Activated naive CD4-positive, alpha-beta T cell treated with anti-CD3 and anti-CD28 coated beads, Interleukin-2, amount 50 U/mL, for 24 hours (primary cell): ENCODE data around the gene CYFIP1.
A peak's percentile ranks its signal among the peaks of the same experiment; 100 is the strongest.

Experiments used
- H3K27ac Mint-ChIP-seq: one replicate; pipeline ENCODE4 v1.8.0; 2021; ENCODE audit warnings: mild to moderate bottlenecking, mixed read lengths
- H3K27me3 Mint-ChIP-seq: one replicate; pipeline ENCODE4 v1.8.0; 2021; ENCODE audit warnings: mixed read lengths
- H3K36me3 Mint-ChIP-seq: one replicate; pipeline ENCODE4 v1.8.0; 2021; ENCODE audit warnings: mixed read lengths
- H3K4me1 Mint-ChIP-seq: one replicate; pipeline ENCODE4 v1.8.0; 2021; ENCODE audit warnings: mixed read lengths
- H3K4me3 Mint-ChIP-seq: one replicate; pipeline ENCODE4 v1.8.0; 2021; ENCODE audit warnings: mild to moderate bottlenecking, mixed read lengths
- H3K9me3 Mint-ChIP-seq: one replicate; pipeline ENCODE4 v1.8.0; 2021; ENCODE audit warnings: mixed read lengths

CYFIP1 gene

GRCh38 chr15:22902046-22902445 lies 78.1 kb downstream of the CYFIP1 start:
- Mint-ChIP-seq H3K4me1 (no peaks in the 10 kb centered on the region), H3K9me3 (no peaks in the 10 kb centered on the region), H3K27me3 (no peaks in the 10 kb centered on the region), H3K36me3 (no peaks in the 10 kb centered on the region), H3K27ac (no peak overlapping the region), H3K4me3 (no peak overlapping the region)

GRCh38 chr15:22895465-22896190 lies 84.5 kb downstream of the CYFIP1 start:
- no peaks in the 10 kb centered on the region for H3K9me3 Mint-ChIP-seq
- no peak overlapping the region for H3K4me3 Mint-ChIP-seq
- H3K27me3 Mint-ChIP-seq, result no peaks in the 10 kb centered on the region
- H3K36me3 Mint-ChIP-seq, result no peaks in the 10 kb centered on the region
- H3K4me1 Mint-ChIP-seq, result no peaks in the 10 kb centered on the region
- no peak overlapping the region for H3K27ac Mint-ChIP-seq

GRCh38 chr15:22893881-22894280 lies 86.3 kb downstream of the CYFIP1 start:
- Mint-ChIP-seq H3K4me3 (no peak overlapping the region), H3K27me3 (no peaks in the 10 kb centered on the region), H3K27ac (no peak overlapping the region)

GRCh38 chr15:22893081-22893480 lies 87.1 kb downstream of the CYFIP1 start:
- H3K27me3 Mint-ChIP-seq, result no peaks in the 10 kb centered on the region
- no peaks in the 10 kb centered on the region for H3K36me3 Mint-ChIP-seq
- no peak overlapping the region for H3K4me3 Mint-ChIP-seq
- no peaks in the 10 kb centered on the region for H3K4me1 Mint-ChIP-seq
- H3K27ac Mint-ChIP-seq, result no peak overlapping the region
- H3K9me3 Mint-ChIP-seq, result no peaks in the 10 kb centered on the region

More at GRCh38 chr15:22893881-22894280, 86.3 kb downstream of the CYFIP1 start:
- Mint-ChIP-seq H3K36me3 (no peaks in the 10 kb centered on the region), H3K9me3 (no peaks in the 10 kb centered on the region), H3K4me1 (no peaks in the 10 kb centered on the region)

- no peaks in the 10 kb centered on the region for H3K4me1 Mint-ChIP-seq
- no peaks in the 10 kb centered on the region for H3K9me3 Mint-ChIP-seq
- no peaks in the 10 kb centered on the region for H3K27me3 Mint-ChIP-seq
- no peak overlapping the region for H3K4me3 Mint-ChIP-seq
- H3K27ac Mint-ChIP-seq, result no peak overlapping the region
- H3K36me3 Mint-ChIP-seq, result no peaks in the 10 kb centered on the region
Observed at GRCh38 chr15:22892333-22892732, 87.8 kb downstream of the CYFIP1 start.

DNA sequence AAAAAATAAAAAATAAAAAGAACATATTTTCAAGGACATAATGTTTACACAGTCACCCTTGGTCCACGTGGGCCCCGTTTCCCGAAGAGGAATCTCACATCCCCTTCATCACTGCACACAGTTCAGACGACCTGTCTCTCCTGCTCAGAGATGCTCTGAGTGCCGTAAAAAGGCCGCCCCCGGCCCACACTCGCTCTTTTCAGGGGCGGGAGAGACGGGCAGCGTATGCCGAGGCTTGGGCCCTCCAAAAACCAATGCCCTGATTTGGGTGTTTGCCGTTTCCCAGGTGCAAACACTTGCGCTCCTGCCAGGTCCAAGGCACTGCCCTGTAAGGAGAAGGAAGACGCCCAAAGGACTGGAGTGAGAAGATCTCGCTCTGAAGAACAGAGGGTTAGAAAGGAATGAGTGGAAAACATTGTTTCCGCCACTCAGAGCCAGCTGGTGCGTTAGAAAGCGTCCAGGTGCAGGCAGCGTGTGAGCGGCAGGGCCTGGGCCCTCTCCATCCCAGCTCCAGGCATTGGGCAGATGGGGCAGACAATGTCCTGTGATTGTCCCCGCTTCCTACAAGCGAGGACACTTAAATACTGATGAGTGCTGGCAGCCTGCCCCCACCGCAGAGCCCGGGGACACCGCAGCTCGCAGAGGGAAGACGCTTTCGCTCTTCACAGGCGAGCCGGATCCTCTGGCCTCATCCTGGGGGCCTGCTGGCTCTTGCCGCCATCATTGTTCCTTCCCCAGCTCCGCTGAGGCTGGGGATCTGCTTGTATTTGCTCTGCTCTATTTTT lies 88.5 kb downstream of the CYFIP1 start:
- Mint-ChIP-seq H3K27me3 (no peaks in the 10 kb centered on the region), H3K36me3 (no peaks in the 10 kb centered on the region), H3K27ac (peak overlapping the region; percentile 8), H3K4me3 (no peak overlapping the region), H3K4me1 (no peaks in the 10 kb centered on the region), H3K9me3 (no peaks in the 10 kb centered on the region)

DNA sequence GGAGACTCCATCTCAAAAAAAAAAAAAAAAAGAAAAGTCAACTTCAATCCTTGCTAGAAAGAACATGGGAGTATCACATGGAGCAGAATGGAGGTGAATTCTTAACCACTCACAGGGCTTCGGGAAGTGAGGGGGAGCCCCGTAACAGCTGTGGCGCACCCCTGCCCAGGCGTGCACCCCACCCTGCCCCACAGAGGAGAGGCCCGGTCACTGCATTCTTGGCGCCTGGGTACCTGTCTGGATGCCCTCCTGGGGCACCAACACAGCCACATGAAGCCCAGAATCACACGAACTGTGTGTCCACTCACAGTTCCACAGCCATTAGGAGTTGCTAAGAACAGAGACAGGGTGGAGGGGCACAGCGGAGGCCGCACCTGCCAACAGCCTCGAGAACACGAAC lies 89.9 kb downstream of the CYFIP1 start:
- Mint-ChIP-seq H3K36me3 (no peaks in the 10 kb centered on the region), H3K27me3 (no peaks in the 10 kb centered on the region), H3K9me3 (no peaks in the 10 kb centered on the region), H3K4me1 (no peaks in the 10 kb centered on the region), H3K4me3 (no peak overlapping the region), H3K27ac (no peak overlapping the region)

- no peaks in the 10 kb centered on the region for H3K36me3 Mint-ChIP-seq
- H3K4me3 Mint-ChIP-seq, result no peak overlapping the region
- H3K27me3 Mint-ChIP-seq, result no peaks in the 10 kb centered on the region
- no peak overlapping the region for H3K27ac Mint-ChIP-seq
- H3K4me1 Mint-ChIP-seq, result no peaks in the 10 kb centered on the region
- H3K9me3 Mint-ChIP-seq, result no peaks in the 10 kb centered on the region
Observed at GRCh38 chr15:22889146-22889818, 90.9 kb downstream of the CYFIP1 start.

GRCh38 chr15:22888120-22888859 lies 91.9 kb downstream of the CYFIP1 start:
- no peaks in the 10 kb centered on the region for H3K36me3 Mint-ChIP-seq
- no peak overlapping the region for H3K4me3 Mint-ChIP-seq
- no peak overlapping the region for H3K27ac Mint-ChIP-seq
- H3K27me3 Mint-ChIP-seq, result no peaks in the 10 kb centered on the region
- H3K9me3 Mint-ChIP-seq, result no peaks in the 10 kb centered on the region
- H3K4me1 Mint-ChIP-seq, result no peaks in the 10 kb centered on the region

DNA sequence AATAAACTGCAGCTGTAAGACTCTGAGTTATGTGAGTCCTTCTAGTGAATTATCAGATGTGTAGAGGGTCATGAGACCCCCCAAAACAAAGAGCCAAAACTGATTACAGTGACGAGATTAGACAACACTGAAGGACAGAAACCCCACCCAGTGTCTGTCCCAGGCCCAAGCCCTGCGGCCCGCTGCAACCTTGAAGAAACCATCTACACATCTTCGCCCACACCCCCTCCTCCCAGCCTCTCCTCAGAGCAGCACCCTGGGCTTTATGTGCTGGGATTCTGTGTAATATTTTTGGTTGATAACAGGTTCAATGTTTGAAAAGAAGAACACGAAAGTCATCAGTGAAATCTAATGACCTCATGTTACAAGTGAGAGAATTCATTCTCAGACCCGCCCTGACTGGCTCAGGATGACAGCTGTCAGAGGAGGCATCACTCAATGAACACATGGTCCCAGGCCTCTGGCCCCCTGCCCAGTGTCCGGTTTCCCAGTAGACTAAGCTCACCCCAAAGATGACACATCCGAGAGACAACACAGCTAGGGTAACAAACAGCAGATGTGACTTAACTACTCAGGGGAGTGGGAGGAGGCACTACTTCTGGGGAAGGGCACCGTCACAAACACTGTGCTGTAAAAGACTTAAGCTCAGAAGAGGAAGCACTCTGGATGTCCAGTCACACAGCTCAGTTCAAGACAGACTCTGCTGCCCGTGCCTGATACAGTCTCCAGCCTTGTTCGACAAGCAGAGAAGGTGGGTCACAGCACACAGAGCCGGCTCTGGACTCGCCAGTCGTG lies 92.8 kb downstream of the CYFIP1 start:
- no peak overlapping the region for H3K4me3 Mint-ChIP-seq
- H3K27me3 Mint-ChIP-seq, result no peaks in the 10 kb centered on the region
- H3K9me3 Mint-ChIP-seq, result no peaks in the 10 kb centered on the region
- H3K4me1 Mint-ChIP-seq, result no peaks in the 10 kb centered on the region
- H3K36me3 Mint-ChIP-seq, result no peaks in the 10 kb centered on the region
- H3K27ac Mint-ChIP-seq, result no peak overlapping the region

DNA sequence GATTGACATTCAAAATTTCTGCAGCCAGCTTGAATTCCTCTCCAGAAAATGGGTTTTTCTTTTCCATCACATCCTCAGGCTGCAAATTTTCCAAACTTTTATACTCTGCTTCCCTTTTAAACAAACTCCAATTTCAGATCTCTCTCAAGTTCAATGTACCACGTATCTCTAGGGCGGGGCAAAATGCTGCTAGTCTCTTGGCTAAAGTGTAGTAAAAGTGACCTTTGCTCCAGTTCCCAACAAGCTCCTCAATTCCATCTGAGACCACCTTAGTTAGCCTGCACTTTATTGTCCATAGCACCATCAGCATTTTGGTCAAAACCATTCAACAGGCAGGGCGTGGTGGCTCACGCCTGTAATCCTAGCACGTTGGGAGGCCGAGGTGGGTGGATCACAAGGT lies 95.0 kb downstream of the CYFIP1 start:
- H3K9me3 Mint-ChIP-seq, result no peaks in the 10 kb centered on the region
- no peaks in the 10 kb centered on the region for H3K27me3 Mint-ChIP-seq
- H3K4me3 Mint-ChIP-seq, result no peak overlapping the region
- H3K27ac Mint-ChIP-seq, result no peak overlapping the region
- H3K4me1 Mint-ChIP-seq, result no peaks in the 10 kb centered on the region
- peaks cover 2% of the 10 kb centered on the region for H3K36me3 Mint-ChIP-seq

DNA sequence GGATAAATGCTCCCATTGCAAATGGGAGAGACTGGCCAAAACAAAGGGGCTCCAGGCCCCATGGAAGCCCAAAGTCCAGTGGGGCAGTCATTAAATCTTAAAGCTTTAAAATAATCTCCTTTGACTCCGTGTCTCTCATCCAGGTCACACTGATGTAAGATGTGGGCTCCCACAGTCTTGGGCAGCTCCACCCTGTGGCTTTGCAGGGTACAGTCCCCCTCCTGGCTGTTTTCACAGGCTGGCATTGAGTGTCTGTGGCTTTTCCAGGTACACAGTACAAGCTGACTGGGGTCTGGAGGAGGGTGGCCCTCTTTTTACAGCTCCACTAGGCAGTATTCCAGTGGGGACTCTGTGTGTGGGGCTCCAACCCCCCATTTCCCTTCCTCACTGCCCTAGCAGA lies 95.8 kb downstream of the CYFIP1 start:
- H3K4me1 Mint-ChIP-seq, result no peaks in the 10 kb centered on the region
- H3K4me3 Mint-ChIP-seq, result no peak overlapping the region
- H3K9me3 Mint-ChIP-seq, result no peaks in the 10 kb centered on the region
- H3K27me3 Mint-ChIP-seq, result no peaks in the 10 kb centered on the region
- H3K27ac Mint-ChIP-seq, result no peak overlapping the region
- H3K36me3 Mint-ChIP-seq, result peaks cover 2% of the 10 kb centered on the region

DNA sequence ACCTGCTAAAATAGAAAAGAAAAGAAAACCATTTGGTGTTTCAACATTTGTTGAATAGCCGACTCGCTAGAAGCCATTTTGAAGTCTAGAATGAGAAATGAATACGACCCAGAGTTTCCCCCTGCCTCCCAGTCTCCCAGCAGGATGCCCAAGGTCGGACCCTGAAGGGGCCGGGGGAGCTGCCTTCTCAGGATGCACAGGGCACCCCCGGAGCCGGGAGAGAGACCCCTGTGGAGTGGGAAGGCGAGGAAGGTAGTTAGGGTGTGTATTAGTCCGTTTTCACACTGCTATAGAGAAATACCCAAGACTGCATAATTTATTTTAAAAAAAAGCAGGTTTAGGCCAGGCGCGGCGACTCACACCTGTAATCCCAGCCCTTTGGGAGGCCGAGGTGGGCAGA lies 97.0 kb downstream of the CYFIP1 start:
- no peaks in the 10 kb centered on the region for H3K9me3 Mint-ChIP-seq
- no peaks in the 10 kb centered on the region for H3K27me3 Mint-ChIP-seq
- H3K4me3 Mint-ChIP-seq, result no peak overlapping the region
- peaks cover 2% of the 10 kb centered on the region for H3K36me3 Mint-ChIP-seq
- no peak overlapping the region for H3K27ac Mint-ChIP-seq
- no peaks in the 10 kb centered on the region for H3K4me1 Mint-ChIP-seq

DNA sequence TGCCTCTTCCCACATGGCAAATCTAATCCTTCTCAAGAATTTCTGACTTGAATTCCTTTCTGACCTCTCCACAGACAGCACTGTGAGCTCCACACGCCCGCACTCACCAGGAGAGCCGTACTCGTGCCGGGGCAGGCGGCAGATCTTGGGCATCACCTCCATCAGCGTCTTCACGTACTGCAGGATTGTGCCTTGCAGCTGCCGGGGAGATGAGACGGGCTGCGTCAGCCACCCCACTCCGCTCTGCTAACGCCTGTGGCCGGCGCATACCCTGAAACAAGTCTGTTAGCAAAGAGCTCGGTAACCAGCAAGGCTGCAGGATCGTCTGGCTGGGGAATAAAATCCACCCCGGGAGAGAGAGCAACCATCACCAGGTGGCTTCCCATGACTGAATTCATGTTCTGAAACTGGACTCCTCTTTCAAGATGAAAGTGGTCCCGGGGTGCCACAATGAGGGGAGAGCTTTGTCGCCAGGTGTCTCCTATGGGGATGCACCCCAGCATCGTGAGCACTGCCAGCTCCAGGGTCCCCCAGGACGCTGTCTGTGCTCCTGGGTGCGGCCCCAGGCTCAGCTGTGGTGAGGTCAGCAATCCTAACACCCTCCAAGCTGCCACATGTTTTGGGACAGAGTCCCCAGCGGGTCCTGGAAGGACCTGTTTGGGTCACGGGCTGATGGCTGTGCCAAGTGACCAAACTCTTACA lies 98.3 kb downstream of the CYFIP1 start:
- H3K27me3 Mint-ChIP-seq, result no peaks in the 10 kb centered on the region
- no peak overlapping the region for H3K4me3 Mint-ChIP-seq
- no peaks in the 10 kb centered on the region for H3K9me3 Mint-ChIP-seq
- H3K27ac Mint-ChIP-seq, result no peak overlapping the region
- H3K36me3 Mint-ChIP-seq, result peaks cover 2% of the 10 kb centered on the region
- H3K4me1 Mint-ChIP-seq, result no peaks in the 10 kb centered on the region
